GM12878 (cell line): ENCODE data around the gene LCN9.

Experiments
- BCLAF1 ChIP-seq: fragments of 450-650 bp; IDR thresholded peaks from 2 replicates; pipeline ENCODE4 v1.6.1; 2017; ENCODE audit warnings: antibody characterized with exemption, mild to moderate bottlenecking, moderate library complexity
- BHLHE40 ChIP-seq, 2 experiments: fragments of 450-650 bp in 1 of 2; IDR thresholded peaks; 2 replicates each; pipeline ENCODE4 v1.6.1; 2011 to 2017; ENCODE audit warnings: low read depth in 2 of 2, borderline replicate concordance in 1 of 2, improper control_type of control experiment in 1 of 2, low read length in 1 of 2, mild to moderate bottlenecking in 1 of 2
- HCFC1 ChIP-seq: fragments of 150-350 bp; IDR thresholded peaks from 2 replicates; pipeline ENCODE4 v1.6.1; 2014; ENCODE audit warnings: low read length
- HDGF ChIP-seq: fragments of 450-650 bp; IDR thresholded peaks from 2 replicates; pipeline ENCODE4 v1.6.1; 2016; ENCODE audit warnings: antibody characterized with exemption
- MXI1 ChIP-seq: fragments of 150-350 bp; IDR thresholded peaks from 2 replicates; pipeline ENCODE4 v1.6.1; 2011; ENCODE audit warnings: low read depth, mild to moderate bottlenecking, inconsistent platforms, low read length, improper control_type of control experiment
- NR2C2 ChIP-seq: IDR thresholded peaks from 2 replicates; pipeline ENCODE4 v1.6.1; 2011; ENCODE audit warnings: borderline replicate concordance, low read depth; ENCODE audit not compliant: control insufficient read depth, insufficient read length
- RAD21 ChIP-seq: IDR thresholded peaks from 2 replicates; pipeline ENCODE4 v1.6.1; 2011; ENCODE audit warnings: mild to moderate bottlenecking, low read depth, low read length, moderate library complexity; ENCODE audit not compliant: insufficient read depth
- RB1 ChIP-seq: fragments of 450-650 bp; formaldehyde crosslinking; IDR thresholded peaks from 2 replicates; pipeline ENCODE4 v1.6.1; 2017; ENCODE audit warnings: mild to moderate bottlenecking, borderline replicate concordance
- TAF1 ChIP-seq: IDR thresholded peaks from 2 replicates; pipeline ENCODE4 v1.6.1; 2011; ENCODE audit warnings: mild to moderate bottlenecking, low read depth, low read length, borderline replicate concordance
- TARDBP ChIP-seq: IDR thresholded peaks from 2 replicates; pipeline ENCODE4 v1.6.1; 2016; ENCODE audit warnings: borderline replicate concordance
- YY1 ChIP-seq: IDR thresholded peaks from 2 replicates; pipeline ENCODE4 v1.6.1; 2011; ENCODE audit warnings: low read depth, mild to moderate bottlenecking, low read length
- TF ChIP-seq, protein P1 (sequence below), 3 experiments: IDR thresholded peaks in 2 of 3; conservative IDR thresholded peaks in 1 of 3; 2 replicates each; pipeline ENCODE4 v1.5.1; 2011; ENCODE audit warnings: low read depth in 3 of 3, low read length in 3 of 3, mild to moderate bottlenecking in 3 of 3, control low read depth in 2 of 3, moderate library complexity in 2 of 3, inconsistent platforms in 1 of 3, mixed read lengths in 1 of 3; ENCODE audit not compliant: control insufficient read depth in 2 of 3, insufficient read depth in 1 of 3; ENCODE audit errors: extremely low read depth in 1 of 3
- TF ChIP-seq, protein P2 (sequence below): IDR thresholded peaks from 2 replicates; pipeline ENCODE4 v1.6.1; 2012; ENCODE audit warnings: low read length, inconsistent platforms

GRCh38 chr9:135692410-135692809 is 29.3 kb downstream of the LCN9 start:
- TF ChIP-seq MXI1, result no peak
- TF ChIP-seq RB1, result no peak
- no peak for TF ChIP-seq NR2C2
- no peak for TF ChIP-seq YY1
- TF ChIP-seq, protein P1, sequence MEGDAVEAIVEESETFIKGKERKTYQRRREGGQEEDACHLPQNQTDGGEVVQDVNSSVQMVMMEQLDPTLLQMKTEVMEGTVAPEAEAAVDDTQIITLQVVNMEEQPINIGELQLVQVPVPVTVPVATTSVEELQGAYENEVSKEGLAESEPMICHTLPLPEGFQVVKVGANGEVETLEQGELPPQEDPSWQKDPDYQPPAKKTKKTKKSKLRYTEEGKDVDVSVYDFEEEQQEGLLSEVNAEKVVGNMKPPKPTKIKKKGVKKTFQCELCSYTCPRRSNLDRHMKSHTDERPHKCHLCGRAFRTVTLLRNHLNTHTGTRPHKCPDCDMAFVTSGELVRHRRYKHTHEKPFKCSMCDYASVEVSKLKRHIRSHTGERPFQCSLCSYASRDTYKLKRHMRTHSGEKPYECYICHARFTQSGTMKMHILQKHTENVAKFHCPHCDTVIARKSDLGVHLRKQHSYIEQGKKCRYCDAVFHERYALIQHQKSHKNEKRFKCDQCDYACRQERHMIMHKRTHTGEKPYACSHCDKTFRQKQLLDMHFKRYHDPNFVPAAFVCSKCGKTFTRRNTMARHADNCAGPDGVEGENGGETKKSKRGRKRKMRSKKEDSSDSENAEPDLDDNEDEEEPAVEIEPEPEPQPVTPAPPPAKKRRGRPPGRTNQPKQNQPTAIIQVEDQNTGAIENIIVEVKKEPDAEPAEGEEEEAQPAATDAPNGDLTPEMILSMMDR (IDR thresholded peaks at IDR 0.05 in 2 of 3, conservative IDR thresholded peaks at IDR 0.05 in 1 of 3; ENCODE audit: control insufficient read depth in 2 of 3, extremely low read depth in 1 of 3, insufficient read depth in 1 of 3, low read depth in 3 of 3, low read length in 3 of 3), result no peak
- no peak for TF ChIP-seq BCLAF1
- TF ChIP-seq, protein P2, sequence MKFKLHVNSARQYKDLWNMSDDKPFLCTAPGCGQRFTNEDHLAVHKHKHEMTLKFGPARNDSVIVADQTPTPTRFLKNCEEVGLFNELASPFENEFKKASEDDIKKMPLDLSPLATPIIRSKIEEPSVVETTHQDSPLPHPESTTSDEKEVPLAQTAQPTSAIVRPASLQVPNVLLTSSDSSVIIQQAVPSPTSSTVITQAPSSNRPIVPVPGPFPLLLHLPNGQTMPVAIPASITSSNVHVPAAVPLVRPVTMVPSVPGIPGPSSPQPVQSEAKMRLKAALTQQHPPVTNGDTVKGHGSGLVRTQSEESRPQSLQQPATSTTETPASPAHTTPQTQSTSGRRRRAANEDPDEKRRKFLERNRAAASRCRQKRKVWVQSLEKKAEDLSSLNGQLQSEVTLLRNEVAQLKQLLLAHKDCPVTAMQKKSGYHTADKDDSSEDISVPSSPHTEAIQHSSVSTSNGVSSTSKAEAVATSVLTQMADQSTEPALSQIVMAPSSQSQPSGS, result no peak
- TF ChIP-seq RAD21, result no peak
- TF ChIP-seq BHLHE40 (IDR thresholded peaks at IDR 0.05; ENCODE audit: borderline replicate concordance in 1 of 2, low read depth in 2 of 2, low read length in 1 of 2), result no peak
- TF ChIP-seq TAF1, result no peak
- no peak for TF ChIP-seq TARDBP
- TF ChIP-seq HDGF, result no peak
- TF ChIP-seq HCFC1, result no peak
